ENCODE results near the gene ABLIM2. TPM values are rescaled to one million over a fixed set of nuclear protein-coding genes. Genes with fewer than 3 reads are reported as not detected.

Gene ABLIM2
- total and polyA plus RNA-seq, 2 of the 4 experiments (the other 2 are of a cell fraction): under 0.01 to 0.10 TPM

GRCh38 chr4:8032381-8032780, 126.2 kb downstream of the ABLIM2 start:
- Histone ChIP-seq H2BK120ac (ENCODE audit: low read depth, low read length) (no peak overlapping the region), H3K27ac (ENCODE audit: insufficient read depth, low read length) (no peak overlapping the region), H2BK20ac (ENCODE audit: low read depth, low read length) (no peak overlapping the region), H3K36me3 (ENCODE audit: control insufficient read depth, insufficient read depth, low read length) (no peaks in the 10 kb centered on the region), H3K27me3 (ENCODE audit: control insufficient read depth, insufficient read depth, low read length) (peaks cover 45% of the 10 kb centered on the region), H4K8ac (ENCODE audit: low read depth in 2 of 2, low read length in 2 of 2) (no peak overlapping the region), H3K4me2 (ENCODE audit: low read depth, low read length) (no peak overlapping the region), H3K4me3 (ENCODE audit: insufficient read depth, low read depth, low read length) (no peak overlapping the region), H3K4me1 (ENCODE audit: control insufficient read depth, insufficient read depth, low read length) (no peaks in the 10 kb centered on the region), H4K20me1 (ENCODE audit: insufficient read depth, low read length) (no peaks in the 10 kb centered on the region; the same call in 1 of the 2 replicates), H4K91ac (ENCODE audit: insufficient read depth, low read depth, low read length) (no peak overlapping the region), H3K56ac (ENCODE audit: extremely low read depth, insufficient read depth, low read length) (no peak overlapping the region), H2BK5ac (ENCODE audit: low read depth, low read length, poor library complexity, severe bottlenecking) (no peak overlapping the region), H3K79me1 (ENCODE audit: low read depth in 1 of 2, low read length in 2 of 2) (no peaks in the 10 kb centered on the region), H2BK15ac (ENCODE audit: low read depth, low read length) (no peak overlapping the region), H4K5ac (ENCODE audit: low read depth, low read length) (no peak overlapping the region), H2AK5ac (ENCODE audit: low read depth, low read length) (no peak overlapping the region), H2AK9ac (replicated peaks; ENCODE audit: low read depth, low read length, poor library complexity) (no peak overlapping the region), H3K23ac (ENCODE audit: low read depth, low read length) (no peak overlapping the region), H3K9ac (ENCODE audit: low read depth, low read length) (no peak overlapping the region), H3K4ac (ENCODE audit: low read depth, low read length) (no peak overlapping the region), H2AFZ (replicated peaks; ENCODE audit: low read length, poor library complexity) (no peak overlapping the region), H3K18ac (ENCODE audit: low read depth, low read length) (no peak overlapping the region), H3K9me1 (ENCODE audit: insufficient read depth, low read length) (0 out of 2 replicates have a peak, but pooled peaks cover 4% of the 10 kb centered on the region), H3K9me3 (ENCODE audit: control insufficient read depth, insufficient read depth, low read length) (no peaks in the 10 kb centered on the region; the same call in 1 of the 2 replicates), H3K14ac (replicated peaks; ENCODE audit: low read depth, low read length) (no peak overlapping the region)
- POLR2A ChIA-PET (ENCODE audit: unreplicated experiment): no interaction called here
- TF ChIP-seq FOS (IDR thresholded peaks at IDR 0.05; ENCODE audit: low read depth, low read length) (no peak), MAZ (IDR thresholded peaks at IDR 0.05; ENCODE audit: borderline replicate concordance, low read depth, low read length) (no peak), NFE2L2 (IDR thresholded peaks at IDR 0.05; ENCODE audit: low read depth, low read length) (no peak), BHLHE40 (IDR thresholded peaks at IDR 0.05; ENCODE audit: low read depth, low read length) (no peak), RCOR1 (IDR thresholded peaks at IDR 0.05; ENCODE audit: insufficient replicate concordance, low read length) (no peak), MXI1 (IDR thresholded peaks at IDR 0.05; ENCODE audit: borderline replicate concordance, low read depth, low read length) (no peak), CTCF (conservative IDR thresholded peaks at IDR 0.05; ENCODE audit: low read depth, low read length) (no peak), RAD21 (IDR thresholded peaks at IDR 0.05; ENCODE audit: low read length) (no peak), RFX5 (IDR thresholded peaks at IDR 0.05; ENCODE audit: low read depth, low read length) (no peak), SMC3 (IDR thresholded peaks at IDR 0.05; ENCODE audit: low read depth, low read length) (no peak), CEBPB (IDR thresholded peaks at IDR 0.05; ENCODE audit: low read depth, low read length) (no peak), MAFK (IDR thresholded peaks at IDR 0.05; ENCODE audit: low read depth, low read length) (no peak), CHD1 (IDR thresholded peaks at IDR 0.05; ENCODE audit: low read depth, low read length) (no peak), POLR2A (IDR thresholded peaks at IDR 0.05; ENCODE audit: low read depth, low read length) (no peak)
- TF ChIP-seq, protein P1, sequence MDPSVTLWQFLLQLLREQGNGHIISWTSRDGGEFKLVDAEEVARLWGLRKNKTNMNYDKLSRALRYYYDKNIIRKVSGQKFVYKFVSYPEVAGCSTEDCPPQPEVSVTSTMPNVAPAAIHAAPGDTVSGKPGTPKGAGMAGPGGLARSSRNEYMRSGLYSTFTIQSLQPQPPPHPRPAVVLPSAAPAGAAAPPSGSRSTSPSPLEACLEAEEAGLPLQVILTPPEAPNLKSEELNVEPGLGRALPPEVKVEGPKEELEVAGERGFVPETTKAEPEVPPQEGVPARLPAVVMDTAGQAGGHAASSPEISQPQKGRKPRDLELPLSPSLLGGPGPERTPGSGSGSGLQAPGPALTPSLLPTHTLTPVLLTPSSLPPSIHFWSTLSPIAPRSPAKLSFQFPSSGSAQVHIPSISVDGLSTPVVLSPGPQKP (IDR thresholded peaks at IDR 0.05; ENCODE audit: borderline replicate concordance, low read depth, low read length): no peak
- TF ChIP-seq, protein P2, sequence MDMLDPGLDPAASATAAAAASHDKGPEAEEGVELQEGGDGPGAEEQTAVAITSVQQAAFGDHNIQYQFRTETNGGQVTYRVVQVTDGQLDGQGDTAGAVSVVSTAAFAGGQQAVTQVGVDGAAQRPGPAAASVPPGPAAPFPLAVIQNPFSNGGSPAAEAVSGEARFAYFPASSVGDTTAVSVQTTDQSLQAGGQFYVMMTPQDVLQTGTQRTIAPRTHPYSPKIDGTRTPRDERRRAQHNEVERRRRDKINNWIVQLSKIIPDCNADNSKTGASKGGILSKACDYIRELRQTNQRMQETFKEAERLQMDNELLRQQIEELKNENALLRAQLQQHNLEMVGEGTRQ (IDR thresholded peaks at IDR 0.05; ENCODE audit: low read depth, low read length): no peak
- in situ Hi-C loops (cut with MboI; ENCODE audit: low sequenced_read_pairs): no loop called here
- CTCF ChIA-PET: no interaction called here
- intact Hi-C loops (cut with micrococcal nuclease): no loop called here
- DNase-seq (no peak), ATAC-seq (ENCODE audit: low read depth) (no peak)
- WGBS, 2 experiments (ENCODE audit: extremely low coverage in 2 of 2, insufficient read length in 1 of 2): 86% methylated on average over 6 of the region's 23 CpGs; no CpG with 5 or more reads in 1 of the 2 experiments
- dilution Hi-C loops (cut with HindIII; ENCODE audit: low sequenced_read_pairs, unreplicated experiment): no loop called here
- BruUV-seq (replicated peaks): no TSS peak
